Activated CD8-positive, alpha-beta memory T cell treated with anti-CD3 and anti-CD28 coated beads for 48 hours (primary cell): Measurements from ENCODE around the gene NGDN.

Source experiments
- DNase-seq, 3 experiments: peaks; one replicate each; pipeline ENCODE4 v3.0.0-alpha.2; 2020; ENCODE audit warnings: low read depth in 2 of 3, low spot score in 2 of 3

The NGDN gene

GRCh38 chr14:23520899-23521533, 51.5 kb downstream of the NGDN start:
- no peak for DNase-seq

- DNase-seq: no peak
Measured at GRCh38 chr14:23521785-23522640, 52.5 kb downstream of the NGDN start.

GRCh38 chr14:23522643-23523198, 53.2 kb downstream of the NGDN start:
- DNase-seq: no peak

GRCh38 chr14:23523229-23524016, 53.9 kb downstream of the NGDN start:
- no peak for DNase-seq

- DNase-seq: no peak
Measured at GRCh38 chr14:23524954-23525353, 55.5 kb downstream of the NGDN start.

- no peak for DNase-seq
Measured at GRCh38 chr14:23525611-23526010, 56.1 kb downstream of the NGDN start.
